A673 (cell line): ENCODE results near the gene NPSR1.

ENCODE experiments used
- EZH2 ChIP-seq: fragments of 200-600 bp; sonication (generic); IDR thresholded peaks from 2 replicates; pipeline ENCODE4 v1.6.1; 2017; ENCODE audit warnings: borderline replicate concordance, low read depth, mild to moderate bottlenecking, mixed read lengths, antibody characterized with exemption, low read length; ENCODE audit not compliant: poor library complexity, severe bottlenecking
- TF ChIP-seq, protein P1 (sequence below): fragments of 300-800, 200-600 bp; sonication (generic); conservative IDR thresholded peaks from 2 replicates; pipeline ENCODE4 v1.5.1; 2017; ENCODE audit warnings: low read depth, mild to moderate bottlenecking, antibody characterized with exemption, low read length, moderate library complexity, mixed read lengths

DNA sequence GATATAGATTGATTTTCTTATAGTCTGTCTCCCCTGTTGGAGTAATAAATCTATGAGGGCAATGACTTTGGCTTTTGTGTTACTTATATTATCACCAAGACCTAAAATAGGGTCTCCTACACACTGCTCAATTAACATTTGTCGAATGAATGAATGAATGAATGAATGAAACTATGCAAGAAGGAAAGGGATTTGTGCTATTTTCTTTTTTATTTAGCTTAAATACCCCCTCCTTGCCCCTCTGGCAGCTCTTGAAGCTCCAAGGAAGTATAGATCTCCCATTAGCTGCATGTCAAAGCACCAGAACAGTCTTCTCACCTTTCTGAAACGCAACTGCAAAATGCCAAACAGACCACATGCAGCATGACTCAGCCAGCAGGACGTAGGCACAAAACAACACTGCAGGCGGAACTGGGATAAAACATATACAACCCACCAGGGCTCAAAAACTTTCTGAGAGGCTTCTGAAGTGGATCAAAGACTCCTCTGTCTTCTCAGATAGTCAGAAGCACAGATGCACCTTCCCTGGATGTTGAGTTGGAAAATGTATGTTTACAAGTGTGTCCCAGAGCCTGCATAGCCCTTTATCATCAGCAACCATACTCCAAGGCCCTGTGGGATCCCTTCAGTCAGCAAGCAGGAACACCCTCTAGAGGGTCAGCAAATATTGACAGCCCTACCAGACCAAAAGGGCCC lies 187.8 kb downstream of the NPSR1 start:
- TF ChIP-seq, protein P1, sequence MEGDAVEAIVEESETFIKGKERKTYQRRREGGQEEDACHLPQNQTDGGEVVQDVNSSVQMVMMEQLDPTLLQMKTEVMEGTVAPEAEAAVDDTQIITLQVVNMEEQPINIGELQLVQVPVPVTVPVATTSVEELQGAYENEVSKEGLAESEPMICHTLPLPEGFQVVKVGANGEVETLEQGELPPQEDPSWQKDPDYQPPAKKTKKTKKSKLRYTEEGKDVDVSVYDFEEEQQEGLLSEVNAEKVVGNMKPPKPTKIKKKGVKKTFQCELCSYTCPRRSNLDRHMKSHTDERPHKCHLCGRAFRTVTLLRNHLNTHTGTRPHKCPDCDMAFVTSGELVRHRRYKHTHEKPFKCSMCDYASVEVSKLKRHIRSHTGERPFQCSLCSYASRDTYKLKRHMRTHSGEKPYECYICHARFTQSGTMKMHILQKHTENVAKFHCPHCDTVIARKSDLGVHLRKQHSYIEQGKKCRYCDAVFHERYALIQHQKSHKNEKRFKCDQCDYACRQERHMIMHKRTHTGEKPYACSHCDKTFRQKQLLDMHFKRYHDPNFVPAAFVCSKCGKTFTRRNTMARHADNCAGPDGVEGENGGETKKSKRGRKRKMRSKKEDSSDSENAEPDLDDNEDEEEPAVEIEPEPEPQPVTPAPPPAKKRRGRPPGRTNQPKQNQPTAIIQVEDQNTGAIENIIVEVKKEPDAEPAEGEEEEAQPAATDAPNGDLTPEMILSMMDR: no peak
- no peak for TF ChIP-seq EZH2
